ENCODE results near the gene CYP26B1.
"Not testable (repeated sequence)": the region's sequence is repeated elsewhere in the genome, so short reads cannot be mapped to it uniquely, and the experiment has no call there.

The CYP26B1 gene

DNA sequence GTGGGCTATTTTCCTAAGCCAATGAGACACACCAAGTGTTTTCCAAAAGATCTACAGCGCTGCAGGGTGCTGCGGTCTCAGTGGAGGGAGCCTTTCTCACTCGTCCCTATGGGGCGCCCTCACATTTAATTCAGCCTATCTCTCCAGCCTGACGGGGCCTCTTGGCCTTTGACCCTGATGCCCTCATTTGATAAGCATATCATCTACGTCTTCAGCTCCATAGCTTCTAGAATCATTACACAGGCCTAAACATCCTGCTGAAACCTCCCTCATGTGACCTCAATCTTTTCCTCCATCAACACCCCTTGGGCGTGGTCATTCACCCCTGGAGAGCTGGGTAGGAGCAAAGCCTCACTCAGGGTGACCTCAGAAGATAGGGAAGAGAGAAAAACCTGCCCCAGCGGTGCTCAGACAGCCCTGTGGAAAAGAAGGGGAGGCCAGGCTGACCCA lies 57.4 kb downstream of the CYP26B1 start:
- Histone ChIP-seq H3K36me3 (ENCODE audit: control insufficient read depth, insufficient read depth, low read length) (no peaks in the 10 kb centered on the region), H3K4me3 (ENCODE audit: low read depth, low read length) (no peak overlapping the region), H3K27me3 (ENCODE audit: control insufficient read depth, insufficient read depth, low read length) (no peaks in the 10 kb centered on the region), H3K9ac (ENCODE audit: low read depth, low read length) (no peak overlapping the region), H3K9me3 (ENCODE audit: control insufficient read depth, insufficient read depth, low read length) (no peaks in the 10 kb centered on the region), H3K4me1 (ENCODE audit: control insufficient read depth, insufficient read depth, low read length) (no peaks in the 10 kb centered on the region)

DNA sequence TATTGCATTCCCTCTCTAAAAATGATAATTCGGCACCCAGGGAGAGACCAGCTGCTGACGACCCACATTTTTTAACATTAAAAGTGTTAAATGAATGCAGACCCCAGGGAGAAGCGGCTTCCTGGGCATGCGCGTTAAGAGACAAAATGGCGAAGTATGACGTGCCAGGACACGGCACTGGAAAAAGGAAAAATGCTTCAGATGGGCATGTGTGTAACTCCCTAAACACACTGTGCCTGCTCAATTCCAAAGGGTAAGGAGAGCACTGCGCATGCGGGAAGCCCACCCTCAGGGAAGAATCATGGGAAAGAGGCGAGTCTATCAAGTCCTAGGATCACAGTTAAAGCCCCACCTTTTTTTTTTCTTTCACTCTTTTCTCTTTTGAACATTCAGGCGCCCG lies 58.1 kb downstream of the CYP26B1 start:
- no peaks in the 10 kb centered on the region for H3K36me3 ChIP-seq (ENCODE audit: control insufficient read depth, insufficient read depth, low read length)
- H3K9me3 ChIP-seq (ENCODE audit: control insufficient read depth, insufficient read depth, low read length): no peaks in the 10 kb centered on the region
- H3K27me3 ChIP-seq (ENCODE audit: control insufficient read depth, insufficient read depth, low read length): no peaks in the 10 kb centered on the region
- H3K4me1 ChIP-seq (ENCODE audit: control insufficient read depth, insufficient read depth, low read length): no peaks in the 10 kb centered on the region
- no peak overlapping the region for H3K9ac ChIP-seq (ENCODE audit: low read depth, low read length)
- no peak overlapping the region for H3K4me3 ChIP-seq (ENCODE audit: low read depth, low read length)

DNA sequence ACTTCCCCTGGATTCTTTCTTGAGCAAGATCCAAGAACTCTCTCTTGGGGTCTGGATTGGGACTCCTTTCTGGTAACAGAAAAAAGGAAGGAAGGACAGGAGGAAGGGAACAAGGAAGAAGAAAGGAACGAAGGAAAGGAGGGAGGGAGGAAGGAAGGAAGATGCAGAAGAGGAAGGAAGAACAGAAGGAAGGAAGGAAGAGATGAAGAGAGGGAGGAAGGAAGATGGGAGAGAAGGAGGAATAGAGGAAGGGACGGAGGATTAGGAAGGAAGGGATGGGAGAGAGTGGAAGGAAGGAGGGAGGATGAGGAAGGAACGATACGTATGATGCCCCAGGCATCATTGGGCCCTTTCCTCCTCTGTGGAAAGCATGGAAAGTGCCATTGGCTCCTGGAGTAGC lies 58.6 kb downstream of the CYP26B1 start:
- Histone ChIP-seq H3K9ac (ENCODE audit: low read depth, low read length) (no peak overlapping the region), H3K4me3 (ENCODE audit: low read depth, low read length) (no peak overlapping the region), H3K9me3 (ENCODE audit: control insufficient read depth, insufficient read depth, low read length) (no peaks in the 10 kb centered on the region), H3K27me3 (ENCODE audit: control insufficient read depth, insufficient read depth, low read length) (no peaks in the 10 kb centered on the region), H3K36me3 (ENCODE audit: control insufficient read depth, insufficient read depth, low read length) (no peaks in the 10 kb centered on the region), H3K4me1 (ENCODE audit: control insufficient read depth, insufficient read depth, low read length) (no peaks in the 10 kb centered on the region)

DNA sequence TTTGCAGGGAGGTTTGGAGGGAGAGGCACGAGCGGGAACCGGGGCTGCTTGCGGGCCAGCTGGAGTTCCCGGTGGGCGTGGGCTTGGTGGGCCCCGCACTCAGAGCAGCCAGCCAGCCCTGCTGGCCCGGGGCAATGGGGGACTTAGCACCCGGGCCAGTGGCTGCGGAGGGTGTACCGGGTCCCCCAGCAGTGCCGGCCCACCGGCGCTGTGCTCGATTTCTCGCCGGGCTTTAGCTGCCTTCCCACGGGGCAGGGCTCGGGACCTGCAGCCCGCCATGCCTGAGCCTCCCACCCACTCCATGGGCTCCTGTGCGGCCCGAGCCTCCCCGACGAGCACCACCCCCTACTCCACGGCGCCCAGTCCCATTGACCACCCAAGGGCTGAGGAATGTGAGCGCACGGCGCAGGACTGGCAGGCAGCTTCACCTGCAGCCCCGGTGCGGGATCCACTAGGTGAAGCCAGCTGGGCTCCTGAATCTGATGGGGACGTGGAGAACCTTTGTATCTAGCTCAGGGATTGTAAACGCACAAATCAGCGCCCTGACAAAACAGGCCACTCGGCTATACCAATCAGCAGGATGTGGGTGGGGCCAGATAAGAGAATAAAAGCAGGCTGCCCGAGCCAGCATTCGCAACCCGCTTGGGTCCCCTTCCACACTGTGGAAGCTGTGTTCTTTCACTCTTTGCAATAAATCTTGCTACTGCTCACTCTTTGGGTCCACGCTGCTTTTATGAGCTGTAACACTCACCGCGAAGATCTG lies 60.6 kb downstream of the CYP26B1 start:
- not testable (repeated sequence) for H3K4me3 ChIP-seq (ENCODE audit: low read depth, low read length); H3K9me3 ChIP-seq (ENCODE audit: control insufficient read depth, insufficient read depth, low read length); H3K9ac ChIP-seq (ENCODE audit: low read depth, low read length); H3K36me3 ChIP-seq (ENCODE audit: control insufficient read depth, insufficient read depth, low read length); H3K4me1 ChIP-seq (ENCODE audit: control insufficient read depth, insufficient read depth, low read length); H3K27me3 ChIP-seq (ENCODE audit: control insufficient read depth, insufficient read depth, low read length)

DNA sequence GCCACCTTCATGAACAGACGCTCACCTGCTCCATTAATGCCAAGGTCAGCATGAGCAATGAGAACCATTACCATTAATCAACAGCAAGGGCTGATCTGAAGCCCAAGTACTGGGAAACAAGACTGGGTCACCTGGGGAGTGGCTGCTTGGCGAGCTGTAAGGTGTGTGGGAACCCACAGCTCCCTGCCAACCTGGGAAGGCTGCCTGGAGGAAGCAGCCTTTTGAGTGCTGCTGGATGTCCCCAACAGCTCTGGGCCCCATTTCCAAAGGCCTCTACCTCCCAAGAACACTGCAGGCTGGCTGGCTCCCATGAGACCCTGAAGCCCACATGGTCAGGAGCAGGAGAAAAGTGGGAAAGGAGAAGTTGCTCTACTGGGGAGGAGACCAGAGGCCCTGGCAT lies 62.1 kb downstream of the CYP26B1 start:
- Histone ChIP-seq H3K9me3 (ENCODE audit: control insufficient read depth, insufficient read depth, low read length) (no peaks in the 10 kb centered on the region), H3K27me3 (ENCODE audit: control insufficient read depth, insufficient read depth, low read length) (no peaks in the 10 kb centered on the region), H3K36me3 (ENCODE audit: control insufficient read depth, insufficient read depth, low read length) (no peaks in the 10 kb centered on the region), H3K4me1 (ENCODE audit: control insufficient read depth, insufficient read depth, low read length) (no peaks in the 10 kb centered on the region), H3K9ac (ENCODE audit: low read depth, low read length) (no peak overlapping the region), H3K4me3 (ENCODE audit: low read depth, low read length) (no peak overlapping the region)

DNA sequence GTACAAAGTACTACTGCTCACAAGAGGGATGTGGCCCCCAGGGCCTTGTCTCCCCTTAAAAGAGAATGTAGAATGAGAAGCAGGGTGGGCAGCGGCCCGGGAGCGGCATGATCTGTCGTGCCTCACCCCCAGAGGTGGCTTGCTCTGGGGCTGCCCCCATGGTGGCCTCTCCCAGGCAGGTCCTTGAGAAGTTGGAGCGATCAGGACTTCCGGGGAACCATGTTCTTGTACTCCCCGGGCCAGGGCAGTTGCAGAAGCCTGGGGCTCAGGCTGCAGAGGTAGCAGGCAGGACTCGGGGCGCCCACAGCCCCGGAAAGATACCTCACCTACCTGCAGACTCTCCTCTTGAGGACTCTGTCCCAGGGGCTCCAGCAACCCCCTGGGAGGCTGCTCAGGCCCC lies 62.6 kb downstream of the CYP26B1 start:
- Histone ChIP-seq H3K9ac (ENCODE audit: low read depth, low read length) (no peak overlapping the region), H3K9me3 (ENCODE audit: control insufficient read depth, insufficient read depth, low read length) (no peaks in the 10 kb centered on the region), H3K4me1 (ENCODE audit: control insufficient read depth, insufficient read depth, low read length) (no peaks in the 10 kb centered on the region), H3K4me3 (ENCODE audit: low read depth, low read length) (no peak overlapping the region), H3K36me3 (ENCODE audit: control insufficient read depth, insufficient read depth, low read length) (no peaks in the 10 kb centered on the region), H3K27me3 (ENCODE audit: control insufficient read depth, insufficient read depth, low read length) (no peaks in the 10 kb centered on the region)

DNA sequence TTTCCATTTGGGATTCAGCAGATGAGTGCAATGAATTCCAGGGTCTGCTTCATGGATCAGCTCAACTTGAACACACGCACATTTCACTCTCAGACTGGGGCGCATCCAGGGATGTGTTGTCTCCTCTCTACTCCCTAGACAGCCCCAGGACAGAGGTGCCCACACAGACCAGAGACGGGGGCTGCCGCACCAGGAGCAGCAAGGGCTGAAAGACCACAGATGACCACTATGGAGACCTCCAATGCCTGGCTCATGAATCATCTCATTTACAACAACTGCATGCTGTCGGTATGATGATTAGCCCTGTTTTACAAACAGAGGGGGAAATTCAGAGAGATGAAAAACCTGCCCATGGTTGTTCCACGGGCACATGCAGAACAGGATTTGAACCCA lies 63.1 kb downstream of the CYP26B1 start:
- no peak overlapping the region for H3K4me3 ChIP-seq (ENCODE audit: low read depth, low read length)
- no peaks in the 10 kb centered on the region for H3K27me3 ChIP-seq (ENCODE audit: control insufficient read depth, insufficient read depth, low read length)
- H3K9ac ChIP-seq (ENCODE audit: low read depth, low read length): no peak overlapping the region
- no peaks in the 10 kb centered on the region for H3K9me3 ChIP-seq (ENCODE audit: control insufficient read depth, insufficient read depth, low read length)
- no peaks in the 10 kb centered on the region for H3K36me3 ChIP-seq (ENCODE audit: control insufficient read depth, insufficient read depth, low read length)
- no peaks in the 10 kb centered on the region for H3K4me1 ChIP-seq (ENCODE audit: control insufficient read depth, insufficient read depth, low read length)

DNA sequence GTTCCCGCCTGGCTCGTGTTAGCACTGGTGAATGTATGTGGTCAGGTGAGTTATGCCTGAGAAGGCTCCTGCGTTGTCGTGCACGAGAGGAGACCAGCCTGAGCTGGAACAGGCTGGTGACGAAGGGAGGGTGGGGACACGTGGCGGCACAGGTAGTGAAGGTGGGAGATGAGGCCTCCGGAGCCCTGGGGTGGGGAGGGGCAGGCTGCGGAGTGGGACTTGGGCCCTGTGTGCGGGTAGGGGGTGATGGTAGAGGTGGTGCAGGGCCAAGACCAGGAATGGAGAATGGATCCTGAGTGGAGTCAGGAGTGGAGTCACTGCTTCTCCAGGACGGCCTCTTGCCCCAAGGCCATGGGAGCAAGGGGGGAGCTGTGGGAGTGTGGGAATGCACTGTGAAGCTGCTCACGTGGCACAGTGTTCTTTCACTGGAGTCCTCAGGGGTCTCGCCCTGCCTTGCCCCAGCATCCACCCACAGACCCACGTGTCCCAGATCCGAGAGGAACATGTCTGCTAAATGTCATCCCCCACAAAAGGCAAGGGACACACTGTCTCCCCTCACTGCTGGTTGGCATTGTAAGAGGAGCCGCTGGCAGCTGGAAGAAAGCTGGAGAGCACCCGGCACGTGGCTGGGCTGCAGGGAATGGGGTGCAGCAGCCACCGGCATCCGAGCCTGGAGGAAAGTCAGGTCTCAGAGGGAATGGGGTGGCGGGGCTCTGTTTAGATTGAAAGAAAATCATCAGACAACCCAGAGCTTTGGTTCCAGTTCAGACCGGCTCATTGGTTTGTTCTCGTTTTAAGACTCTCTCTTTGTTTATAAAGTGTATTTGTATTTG lies 63.7 kb downstream of the CYP26B1 start:
- H3K27me3 ChIP-seq (ENCODE audit: control insufficient read depth, insufficient read depth, low read length): no peaks in the 10 kb centered on the region
- H3K9ac ChIP-seq (ENCODE audit: low read depth, low read length): no peak overlapping the region
- H3K9me3 ChIP-seq (ENCODE audit: control insufficient read depth, insufficient read depth, low read length): no peaks in the 10 kb centered on the region
- H3K36me3 ChIP-seq (ENCODE audit: control insufficient read depth, insufficient read depth, low read length): no peaks in the 10 kb centered on the region
- no peaks in the 10 kb centered on the region for H3K4me1 ChIP-seq (ENCODE audit: control insufficient read depth, insufficient read depth, low read length)
- H3K4me3 ChIP-seq (ENCODE audit: low read depth, low read length): no peak overlapping the region

DNA sequence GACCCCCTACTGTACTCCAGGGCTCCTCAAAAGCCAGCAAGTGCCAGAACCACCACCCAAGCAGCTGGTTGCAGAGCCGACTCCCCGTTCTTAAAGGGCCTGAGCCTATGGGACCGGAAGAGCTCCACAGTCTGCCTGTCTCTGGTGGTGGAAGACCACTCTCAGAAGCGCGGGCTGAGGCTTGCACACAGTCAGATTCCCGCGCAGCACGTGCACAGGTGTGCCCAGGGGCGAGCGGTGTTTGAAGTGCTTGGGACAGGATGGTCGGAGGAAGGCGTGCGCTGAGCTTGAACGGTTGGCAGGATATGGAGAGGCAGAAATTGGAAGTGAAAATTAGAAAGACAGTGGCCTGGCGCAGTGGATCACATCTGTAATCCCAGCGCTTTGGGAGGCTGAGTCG lies 64.8 kb downstream of the CYP26B1 start:
- H3K9me3 ChIP-seq (ENCODE audit: control insufficient read depth, insufficient read depth, low read length): no peaks in the 10 kb centered on the region
- H3K27me3 ChIP-seq (ENCODE audit: control insufficient read depth, insufficient read depth, low read length): no peaks in the 10 kb centered on the region
- no peaks in the 10 kb centered on the region for H3K36me3 ChIP-seq (ENCODE audit: control insufficient read depth, insufficient read depth, low read length)
- H3K4me1 ChIP-seq (ENCODE audit: control insufficient read depth, insufficient read depth, low read length): no peaks in the 10 kb centered on the region
- H3K4me3 ChIP-seq (ENCODE audit: low read depth, low read length): no peak overlapping the region
- H3K9ac ChIP-seq (ENCODE audit: low read depth, low read length): no peak overlapping the region

DNA sequence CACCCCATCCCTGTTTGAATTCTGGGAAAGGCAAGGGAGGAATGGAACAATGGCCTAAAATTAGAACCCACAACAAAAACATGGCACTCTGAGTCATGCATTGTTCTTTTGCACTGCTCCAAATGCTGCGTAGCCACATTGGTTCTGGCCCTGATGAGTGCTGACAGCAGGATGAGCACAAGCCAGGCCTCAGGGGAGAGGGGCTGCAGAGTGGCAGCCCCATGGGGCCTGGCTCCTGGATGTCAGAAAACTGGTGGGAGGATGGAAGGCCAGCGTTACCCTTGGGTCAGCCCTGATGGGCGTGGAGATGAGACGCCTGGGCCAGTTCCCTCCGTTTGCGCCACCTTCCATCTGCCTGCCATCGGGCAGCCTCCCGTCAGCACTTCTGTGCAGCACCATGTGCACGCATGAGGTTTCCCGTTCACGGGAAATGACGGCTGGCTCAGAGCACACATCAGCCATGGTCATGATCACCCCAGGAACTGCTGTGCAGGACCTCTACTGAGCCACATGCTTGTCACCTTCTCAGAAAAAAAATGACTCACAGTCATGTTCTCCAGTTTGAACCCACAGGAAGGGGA lies 65.6 kb downstream of the CYP26B1 start:
- no peaks in the 10 kb centered on the region for H3K9me3 ChIP-seq (ENCODE audit: control insufficient read depth, insufficient read depth, low read length)
- no peaks in the 10 kb centered on the region for H3K36me3 ChIP-seq (ENCODE audit: control insufficient read depth, insufficient read depth, low read length)
- no peaks in the 10 kb centered on the region for H3K27me3 ChIP-seq (ENCODE audit: control insufficient read depth, insufficient read depth, low read length)
- no peak overlapping the region for H3K9ac ChIP-seq (ENCODE audit: low read depth, low read length)
- H3K4me1 ChIP-seq (ENCODE audit: control insufficient read depth, insufficient read depth, low read length): no peaks in the 10 kb centered on the region
- H3K4me3 ChIP-seq (ENCODE audit: low read depth, low read length): no peak overlapping the region

DNA sequence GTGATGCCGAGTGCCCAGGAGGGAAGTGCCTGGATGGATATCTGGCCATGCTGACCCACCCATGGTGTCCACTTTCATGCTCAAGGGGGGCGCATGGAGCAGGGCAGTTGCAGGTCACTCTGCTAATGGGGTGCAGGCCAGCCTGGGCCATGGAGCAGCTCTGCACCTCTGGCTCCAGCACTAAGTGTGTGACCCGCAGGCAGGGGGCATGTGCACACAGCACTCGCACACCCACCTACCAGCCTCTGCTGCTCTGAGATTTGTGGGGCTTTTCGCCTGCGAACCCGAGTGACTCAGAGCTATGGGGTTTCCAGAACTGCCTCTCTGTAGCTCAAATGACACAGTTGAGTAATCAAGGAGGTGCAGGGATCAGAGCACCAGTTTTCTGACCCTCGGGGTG lies 66.2 kb downstream of the CYP26B1 start:
- Histone ChIP-seq H3K27me3 (ENCODE audit: control insufficient read depth, insufficient read depth, low read length) (no peaks in the 10 kb centered on the region), H3K36me3 (ENCODE audit: control insufficient read depth, insufficient read depth, low read length) (no peaks in the 10 kb centered on the region), H3K4me1 (ENCODE audit: control insufficient read depth, insufficient read depth, low read length) (no peaks in the 10 kb centered on the region), H3K4me3 (ENCODE audit: low read depth, low read length) (no peak overlapping the region), H3K9me3 (ENCODE audit: control insufficient read depth, insufficient read depth, low read length) (no peaks in the 10 kb centered on the region), H3K9ac (ENCODE audit: low read depth, low read length) (no peak overlapping the region)
